Ascending aorta (tissue), 2 donors: ENCODE data around the gene NUMB. TPM values are rescaled to one million over a fixed set of nuclear protein-coding genes. Genes with fewer than 3 reads are reported as not detected.
A peak's percentile ranks its signal among the peaks of the same experiment; 100 is the strongest.

Experiments
- DNase-seq, 2 donors: peaks; one replicate each; pipeline ENCODE4 v3.0.0-alpha.2; 2019; ENCODE audit warnings: low spot score in 2 of 2
- H3K27ac ChIP-seq, 2 donors: fragments of 200-600 bp; sonication (generic); one replicate each; pipeline ENCODE4 v1.5.1; 2016 to 2017; ENCODE audit warnings: mild to moderate bottlenecking in 1 of 2
- H3K27me3 ChIP-seq: fragments of 200-600 bp; sonication (generic); one replicate; pipeline ENCODE4 v1.5.1; 2017
- H3K36me3 ChIP-seq, 2 donors: fragments of 200-600 bp; sonication (generic); one replicate each; pipeline ENCODE4 v1.5.1; 2016
- H3K4me1 ChIP-seq, 2 donors: fragments of 200-600 bp; sonication (generic); one replicate each; pipeline ENCODE4 v1.5.1; 2016 to 2017; ENCODE audit warnings: mild to moderate bottlenecking in 1 of 2
- H3K4me3 ChIP-seq, 2 donors: fragments of 200-600 bp; sonication (generic); one replicate each; pipeline ENCODE4 v1.5.1; 2016 to 2017; ENCODE audit warnings: mild to moderate bottlenecking in 1 of 2
- H3K9me3 ChIP-seq, 2 donors: fragments of 200-600 bp; sonication (generic); one replicate each; pipeline ENCODE4 v1.5.1; 2016
- intact Hi-C: fragments of 100-400 bp; cut with DNase I; formaldehyde crosslinking; loops from one replicate; pipeline ENCODE4 v1.15.1; 2023
- total RNA-seq: library from RNA; depleted of rRNA; stranded (reverse); fragments of >200 nt; gene quantifications from one replicate; pipeline ENCODE4 v1.1.0, GENCODE V29; 2016
- TF ChIP-seq, protein P1 (sequence below), 3 experiments: fragments of 200-600 bp in 2 of 3; fragments of 450-650 bp in 1 of 3; sonication (generic) in 2 of 3; IDR thresholded peaks; one replicate each; pipeline ENCODE4 v1.5.1; 2016 to 2019; ENCODE audit warnings: antibody characterized with exemption in 3 of 3, mild to moderate bottlenecking in 1 of 3, moderate library complexity in 1 of 3

The NUMB gene
- total RNA-seq, 1 donor from 2014 or later = 20.1 TPM

DNA sequence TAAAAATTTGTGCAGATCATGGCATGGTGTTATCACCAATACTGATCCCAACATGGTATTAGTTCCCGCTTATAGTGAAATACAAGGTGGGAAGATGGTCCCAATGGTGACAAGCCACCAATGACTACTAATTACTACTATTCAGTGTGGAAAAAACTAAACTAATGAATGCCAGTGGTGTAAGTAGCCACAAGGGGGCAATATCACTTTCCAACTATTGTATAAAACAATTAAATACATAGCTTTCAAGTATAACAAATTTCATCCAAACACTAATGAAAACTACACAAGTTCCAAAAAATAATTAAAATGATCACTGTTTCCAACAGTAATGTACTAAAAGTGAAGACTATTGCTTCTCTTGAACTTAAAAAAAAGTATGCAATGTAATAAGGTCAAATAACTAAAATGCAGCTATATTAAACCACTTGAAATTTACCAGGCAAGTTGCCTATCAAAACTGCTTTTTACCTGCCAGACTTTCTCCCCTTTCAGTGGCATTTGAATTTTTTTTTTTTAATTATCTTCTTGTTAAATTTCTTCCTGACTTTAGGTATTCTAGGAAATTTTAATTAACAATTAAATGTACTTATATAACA lies 163.0 kb downstream of the NUMB start:
- peaks cover 9 to 16% of the 10 kb centered on the region in 2 donors for H3K36me3 ChIP-seq
- intact Hi-C loops = loop anchor here (1.0 kb wide), 1 partner anchor 177 kb away; no protein-coding TSS in a partner anchor
- no peak for DNase-seq
- TF ChIP-seq, protein P1, sequence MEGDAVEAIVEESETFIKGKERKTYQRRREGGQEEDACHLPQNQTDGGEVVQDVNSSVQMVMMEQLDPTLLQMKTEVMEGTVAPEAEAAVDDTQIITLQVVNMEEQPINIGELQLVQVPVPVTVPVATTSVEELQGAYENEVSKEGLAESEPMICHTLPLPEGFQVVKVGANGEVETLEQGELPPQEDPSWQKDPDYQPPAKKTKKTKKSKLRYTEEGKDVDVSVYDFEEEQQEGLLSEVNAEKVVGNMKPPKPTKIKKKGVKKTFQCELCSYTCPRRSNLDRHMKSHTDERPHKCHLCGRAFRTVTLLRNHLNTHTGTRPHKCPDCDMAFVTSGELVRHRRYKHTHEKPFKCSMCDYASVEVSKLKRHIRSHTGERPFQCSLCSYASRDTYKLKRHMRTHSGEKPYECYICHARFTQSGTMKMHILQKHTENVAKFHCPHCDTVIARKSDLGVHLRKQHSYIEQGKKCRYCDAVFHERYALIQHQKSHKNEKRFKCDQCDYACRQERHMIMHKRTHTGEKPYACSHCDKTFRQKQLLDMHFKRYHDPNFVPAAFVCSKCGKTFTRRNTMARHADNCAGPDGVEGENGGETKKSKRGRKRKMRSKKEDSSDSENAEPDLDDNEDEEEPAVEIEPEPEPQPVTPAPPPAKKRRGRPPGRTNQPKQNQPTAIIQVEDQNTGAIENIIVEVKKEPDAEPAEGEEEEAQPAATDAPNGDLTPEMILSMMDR (IDR thresholded peaks at IDR 0.05) = peak; percentile 41 to 62 (median 51)
- no peak overlapping the region for H3K27ac ChIP-seq
- H3K9me3 ChIP-seq = no peaks in the 10 kb centered on the region
- H3K4me3 ChIP-seq = no peak overlapping the region
- H3K27me3 ChIP-seq = no peaks in the 10 kb centered on the region
- H3K4me1 ChIP-seq = no peaks in the 10 kb centered on the region

DNA sequence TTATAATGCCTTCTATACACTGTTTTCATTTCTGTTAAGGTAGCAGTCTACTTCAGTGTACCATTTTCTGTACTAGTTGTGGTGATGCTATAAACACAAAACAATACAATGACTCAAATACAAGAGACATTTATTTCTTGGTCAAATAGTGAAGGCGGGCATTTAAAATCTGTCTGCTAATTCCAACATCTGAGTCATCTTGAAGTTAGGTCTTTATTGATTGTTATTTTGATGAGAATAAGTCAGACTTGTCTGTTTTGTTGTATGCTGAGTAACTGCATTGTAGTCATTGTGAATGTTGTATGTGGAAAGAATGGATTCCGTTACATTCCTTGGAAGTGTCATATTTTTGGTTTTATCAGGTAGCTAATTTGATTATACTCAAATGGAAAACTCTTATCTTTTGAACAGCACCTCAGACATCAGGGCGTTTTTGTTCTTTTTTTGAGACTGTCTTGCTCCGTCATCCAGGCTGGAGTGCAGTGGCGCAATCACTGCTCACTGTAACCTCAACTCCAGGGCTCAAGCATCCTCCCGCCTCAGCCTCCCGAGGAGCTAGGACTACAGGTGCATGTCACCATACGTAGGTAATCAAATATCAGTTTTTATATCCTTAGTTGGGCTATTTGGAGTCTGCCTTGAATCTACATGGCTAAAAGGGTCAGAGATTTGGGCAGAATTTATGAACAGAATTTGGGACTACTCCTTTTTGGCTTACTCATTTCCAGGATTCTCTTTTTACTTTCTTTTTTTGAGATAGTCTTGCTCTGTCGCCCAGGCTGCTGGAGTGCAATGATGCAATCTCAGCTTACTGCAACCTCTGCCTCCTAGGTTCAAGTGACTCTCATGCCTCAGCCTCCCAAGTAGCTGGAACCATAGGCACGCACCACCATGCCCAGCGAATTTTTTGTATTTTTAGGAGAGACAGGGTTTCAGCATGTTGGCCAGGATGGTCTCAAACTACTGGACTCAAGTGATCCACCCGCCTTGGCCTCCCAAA lies 164.3 kb downstream of the NUMB start:
- H3K4me1 ChIP-seq = no peaks in the 10 kb centered on the region
- no peaks in the 10 kb centered on the region for H3K27me3 ChIP-seq
- no peak overlapping the region for H3K27ac ChIP-seq
- intact Hi-C loops = no loop called here
- TF ChIP-seq, protein P1 (IDR thresholded peaks at IDR 0.05) = no peak
- no peak for DNase-seq
- H3K9me3 ChIP-seq = no peaks in the 10 kb centered on the region
- H3K36me3 ChIP-seq = peaks cover 9 to 16% of the 10 kb centered on the region in 2 donors
- no peak overlapping the region for H3K4me3 ChIP-seq

DNA sequence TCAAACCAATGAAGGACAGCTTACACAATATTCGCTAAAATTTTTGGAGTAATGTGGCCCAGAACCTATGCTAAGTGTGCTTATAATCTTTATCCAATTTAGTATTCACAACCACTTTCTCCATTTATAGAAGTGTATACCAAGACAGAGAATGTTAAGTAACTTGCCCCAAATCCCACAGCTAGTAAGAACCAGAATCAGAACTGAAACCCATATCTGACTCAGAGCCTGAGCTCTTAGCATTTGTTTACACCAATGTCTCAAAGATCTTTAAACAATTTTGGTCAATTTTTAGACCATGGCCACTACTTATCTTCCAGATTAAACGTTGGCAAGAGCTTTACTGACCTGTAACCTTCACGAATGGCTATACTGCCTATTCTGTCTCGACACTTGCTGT lies 168.1 kb downstream of the NUMB start:
- peaks cover 23 to 26% of the 10 kb centered on the region in 2 donors for H3K36me3 ChIP-seq
- no peak overlapping the region for H3K27ac ChIP-seq
- H3K4me3 ChIP-seq = no peak overlapping the region
- H3K9me3 ChIP-seq = no peaks in the 10 kb centered on the region
- intact Hi-C loops = no loop called here
- TF ChIP-seq, protein P1 (IDR thresholded peaks at IDR 0.05) = no peak
- H3K27me3 ChIP-seq = no peaks in the 10 kb centered on the region
- H3K4me1 ChIP-seq = no peaks in the 10 kb centered on the region
- no peak for DNase-seq

DNA sequence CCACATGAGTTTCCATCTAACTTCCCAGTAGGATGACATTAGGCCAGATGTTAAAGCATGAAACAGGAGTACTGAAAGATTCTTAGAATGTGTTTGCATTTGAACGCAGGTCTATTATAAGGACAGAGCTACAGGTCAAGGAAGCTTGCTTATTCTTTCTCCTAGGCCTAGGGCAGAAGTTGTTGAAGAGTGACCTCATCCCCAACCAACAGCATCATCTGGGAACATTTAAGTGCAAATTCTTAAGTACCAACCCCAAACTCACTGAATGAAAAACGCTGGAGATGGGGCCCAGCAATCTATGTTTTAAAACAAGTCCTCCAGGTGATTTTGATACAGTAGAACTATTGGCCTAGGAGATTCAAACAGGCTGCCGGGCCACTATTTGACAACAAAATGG lies 168.6 kb downstream of the NUMB start:
- DNase-seq = no peak
- TF ChIP-seq, protein P1 (IDR thresholded peaks at IDR 0.05) = no peak
- intact Hi-C loops = no loop called here
- no peak overlapping the region for H3K27ac ChIP-seq
- no peaks in the 10 kb centered on the region for H3K4me1 ChIP-seq
- H3K36me3 ChIP-seq = peaks cover 29% of the 10 kb centered on the region in 2 donors
- no peaks in the 10 kb centered on the region for H3K27me3 ChIP-seq
- H3K4me3 ChIP-seq = no peak overlapping the region
- no peaks in the 10 kb centered on the region for H3K9me3 ChIP-seq

DNA sequence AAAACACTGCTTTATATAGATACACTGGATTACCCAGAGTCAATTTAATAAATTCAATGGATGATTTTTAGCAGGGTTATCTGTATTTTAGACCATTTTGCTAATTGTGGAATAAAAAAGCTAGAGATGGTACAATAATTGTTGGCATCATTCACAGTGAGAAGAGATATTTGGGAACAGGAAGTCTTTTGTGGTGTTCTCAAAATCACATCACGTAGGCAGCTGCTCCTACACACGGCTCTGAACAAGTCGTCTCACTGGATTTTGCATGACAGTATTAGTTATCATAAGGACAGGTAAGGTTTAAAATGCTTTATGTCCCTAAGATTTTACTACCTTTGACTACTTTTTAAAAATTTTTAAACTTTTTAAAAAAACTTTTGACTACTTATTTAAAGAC lies 169.0 kb downstream of the NUMB start:
- DNase-seq = no peak
- H3K36me3 ChIP-seq = peaks cover 29 to 33% of the 10 kb centered on the region in 2 donors
- no peak overlapping the region for H3K27ac ChIP-seq
- TF ChIP-seq, protein P1 (IDR thresholded peaks at IDR 0.05) = no peak
- H3K4me3 ChIP-seq = no peak overlapping the region
- no peaks in the 10 kb centered on the region for H3K4me1 ChIP-seq
- no peaks in the 10 kb centered on the region for H3K27me3 ChIP-seq
- intact Hi-C loops = no loop called here
- no peaks in the 10 kb centered on the region for H3K9me3 ChIP-seq
